Choroid plexus epithelial cell (primary cell): ENCODE results near the gene FCHSD2.
A peak's percentile ranks its signal among the peaks of the same experiment; 100 is the strongest.

ENCODE experiments used
- DNase-seq: peaks from one replicate; pipeline ENCODE4 v3.0.0-alpha.2; 2010; ENCODE audit warnings: low read depth
- H3K4me3 ChIP-seq: 2 replicates; pipeline ENCODE4 v1.5.1; 2011; ENCODE audit warnings: low read depth, mild to moderate bottlenecking, control low read depth, low read length, moderate library complexity
- CTCF ChIP-seq: conservative IDR thresholded peaks from 2 replicates; pipeline ENCODE4 v1.5.1; 2011; ENCODE audit warnings: low read depth, mild to moderate bottlenecking, control low read depth, inconsistent platforms, low read length, moderate library complexity

The FCHSD2 gene

DNA sequence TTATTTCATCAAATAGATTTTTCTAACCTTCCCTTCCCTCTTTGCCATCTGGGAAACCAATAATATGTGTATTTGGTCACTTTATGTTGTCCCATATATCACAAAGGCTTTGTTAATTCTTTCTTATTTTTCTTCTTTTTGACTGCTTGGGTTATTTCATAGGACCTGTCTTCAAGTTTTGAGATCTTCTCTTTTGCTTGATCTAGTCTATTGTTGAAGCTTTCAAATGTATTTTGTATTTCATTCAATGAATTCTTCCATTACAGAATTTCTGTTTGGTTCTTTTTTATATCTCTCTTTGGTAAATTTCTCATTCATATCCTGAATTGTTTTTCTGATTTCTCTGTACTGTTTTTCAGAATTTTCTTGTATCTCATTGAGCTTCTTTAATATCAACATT, 132.1 kb downstream of the FCHSD2 start:
- TF ChIP-seq CTCF, result no peak
- no peak for DNase-seq
- no peak overlapping the region for H3K4me3 ChIP-seq

GRCh38 chr11:73004088-73004487, 138.0 kb downstream of the FCHSD2 start:
- no peak for TF ChIP-seq CTCF
- no peak overlapping the region for H3K4me3 ChIP-seq
- DNase-seq, result no peak

DNA sequence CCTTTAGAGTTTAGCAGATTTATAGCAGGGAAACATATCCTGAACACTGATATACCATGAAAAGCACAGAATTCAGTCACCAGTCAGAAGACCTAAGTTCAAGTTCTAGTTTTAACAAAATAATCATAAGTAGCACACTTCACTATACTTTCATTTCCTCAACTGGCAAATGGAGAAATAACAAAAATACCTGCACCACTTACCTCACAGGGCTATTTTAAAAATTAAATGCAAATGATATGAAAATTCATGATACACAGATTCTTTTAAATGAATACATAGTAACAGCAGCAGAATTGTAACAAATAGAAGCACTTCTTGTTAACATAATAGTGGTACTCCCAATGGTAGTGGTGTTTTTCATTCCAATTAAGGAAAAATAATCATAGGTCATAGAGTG, 139.0 kb downstream of the FCHSD2 start:
- no peak for TF ChIP-seq CTCF
- H3K4me3 ChIP-seq, result no peak overlapping the region
- DNase-seq, result no peak

GRCh38 chr11:73002214-73002613, 139.9 kb downstream of the FCHSD2 start:
- TF ChIP-seq CTCF, result no peak
- DNase-seq, result no peak
- H3K4me3 ChIP-seq, result no peak overlapping the region

- peak; percentile 60 for DNase-seq
- H3K4me3 ChIP-seq, result no peak overlapping the region
These were observed 140.5 kb downstream of the FCHSD2 start for GRCh38 chr11:73001615-73002014.

GRCh38 chr11:72998676-72999075, 143.4 kb downstream of the FCHSD2 start:
- H3K4me3 ChIP-seq, result no peak overlapping the region
- no peak for DNase-seq
- no peak for TF ChIP-seq CTCF

More at GRCh38 chr11:73001615-73002014, 140.5 kb downstream of the FCHSD2 start:
- TF ChIP-seq CTCF, result no peak

GRCh38 chr11:72996959-72997358, 145.2 kb downstream of the FCHSD2 start:
- no peak overlapping the region for H3K4me3 ChIP-seq
- DNase-seq, result no peak
- no peak for TF ChIP-seq CTCF
